NCI-H524 treated with DMSO at 0.1 percent for 48 hours (cell line): Measurements from ENCODE around the gene TBCE.
"Not testable (repeated sequence)": the region's sequence is repeated elsewhere in the genome, so short reads cannot be mapped to it uniquely, and the experiment has no call there.

Source experiments
- DNase-seq: peaks from one replicate; lab custom pipeline; 2025; lab: John Stamatoyannopoulos, UW

The TBCE gene

DNA sequence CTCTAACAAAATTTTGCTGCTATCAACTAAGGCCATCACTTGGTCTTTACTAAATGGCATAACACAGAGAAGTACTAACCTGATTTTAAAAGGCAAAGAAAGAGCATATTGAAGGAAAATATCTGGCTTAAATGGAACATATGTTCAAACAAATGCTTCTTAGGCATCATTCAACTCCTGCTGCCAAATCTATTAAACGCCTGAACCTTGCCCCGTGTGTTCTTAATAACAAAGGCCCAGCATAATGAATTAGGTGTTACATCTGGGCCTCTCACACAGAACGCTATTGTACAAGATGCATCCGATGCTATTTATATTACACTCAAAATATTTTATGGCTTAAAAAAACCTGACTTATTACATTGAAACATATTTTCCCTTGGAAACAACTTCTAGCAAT lies 88.6 kb downstream of the TBCE start:
- no peak for DNase-seq

DNA sequence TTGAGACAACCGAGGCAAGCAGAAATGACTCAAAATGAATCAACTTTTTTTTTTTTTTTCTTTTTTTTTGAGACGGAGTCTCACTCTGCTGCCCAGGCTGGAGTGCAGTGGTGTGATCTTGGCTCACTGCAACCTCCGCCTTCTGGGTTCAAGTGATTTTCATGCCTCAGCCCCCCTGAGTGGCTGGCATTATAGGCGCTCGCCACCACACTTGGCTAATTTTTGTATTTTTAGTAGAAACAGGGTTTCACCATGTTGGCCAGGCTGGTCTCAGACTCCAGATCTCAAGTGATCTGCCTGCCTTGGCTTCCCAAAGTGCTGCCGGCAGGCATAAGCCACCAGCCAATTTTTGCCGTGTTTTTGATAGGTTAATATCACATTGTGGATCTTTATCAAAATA lies 90.6 kb downstream of the TBCE start:
- not testable (repeated sequence) for DNase-seq

DNA sequence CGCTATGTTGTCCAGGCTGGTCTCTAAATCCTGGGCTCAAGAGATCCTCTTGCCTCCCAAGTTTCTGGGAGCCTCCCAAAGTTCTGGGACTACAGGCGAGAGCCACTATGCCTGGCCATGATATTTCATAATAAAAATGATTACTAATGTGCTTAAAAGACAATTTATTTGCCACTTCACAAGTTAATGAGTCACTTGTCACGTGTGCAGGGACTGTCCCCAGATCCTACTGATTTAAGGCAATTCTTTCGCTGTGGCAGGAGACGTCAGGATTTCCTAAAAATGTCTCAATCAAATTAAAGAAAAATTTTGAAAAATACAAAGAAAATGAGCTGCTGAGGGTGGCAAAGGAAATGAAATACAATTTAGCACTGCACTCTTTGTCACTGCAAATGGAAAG lies 93.5 kb downstream of the TBCE start:
- DNase-seq = no peak

DNA sequence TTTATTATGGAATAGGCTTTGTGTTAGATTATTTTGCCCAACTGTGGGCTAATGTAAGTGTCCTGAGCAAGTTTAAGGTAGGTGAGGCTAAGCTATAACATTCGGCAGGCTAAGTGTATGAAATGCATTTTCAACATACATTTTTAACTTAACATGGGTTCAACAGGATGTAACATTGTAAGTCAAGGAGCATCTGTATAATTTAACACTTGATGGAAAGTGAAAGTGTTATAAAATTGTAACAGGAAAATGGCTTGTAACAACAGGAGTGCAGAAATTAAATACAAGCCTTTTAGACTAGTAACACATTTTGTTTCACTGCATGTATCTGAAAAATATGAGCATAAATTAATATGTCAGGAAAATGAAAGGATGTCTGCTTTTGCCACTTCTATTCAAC lies 94.7 kb downstream of the TBCE start:
- no peak for DNase-seq

DNA sequence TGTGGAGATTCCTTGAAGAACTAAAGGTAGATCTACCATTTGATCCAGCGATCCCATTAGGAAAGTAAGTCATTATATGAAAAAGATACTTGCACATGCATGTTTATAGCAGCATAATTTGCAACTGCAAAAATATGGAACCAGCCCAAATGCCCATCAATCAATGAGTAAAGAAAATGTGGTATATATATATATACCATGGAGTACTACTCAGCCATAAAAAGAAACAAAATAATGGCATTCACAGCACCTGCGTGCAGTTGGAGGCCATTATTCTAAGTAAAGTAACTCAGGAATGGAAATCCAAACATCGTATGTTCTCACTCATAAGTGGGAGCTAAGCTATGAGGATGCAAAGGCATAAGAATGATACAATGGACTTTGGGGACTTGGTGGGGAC lies 95.6 kb downstream of the TBCE start:
- DNase-seq = not testable (repeated sequence)

DNA sequence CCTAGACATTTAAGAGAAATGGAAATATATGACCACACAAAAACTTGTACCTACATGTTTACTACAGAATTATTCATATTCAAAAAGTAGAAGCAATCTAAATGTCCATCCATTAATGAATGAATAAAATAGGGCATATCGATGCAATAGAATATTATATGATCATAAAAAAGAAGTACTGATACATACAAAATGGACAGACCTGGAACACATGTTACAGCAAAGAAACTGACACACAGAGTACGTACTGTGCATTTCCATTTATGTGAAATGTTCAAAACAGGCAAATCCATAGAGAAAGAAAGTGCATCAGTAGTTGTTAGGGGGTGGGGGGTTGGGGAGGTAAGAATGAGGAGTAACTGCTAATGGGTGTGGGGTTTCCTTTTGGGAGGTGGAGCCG lies 97.8 kb downstream of the TBCE start:
- no peak for DNase-seq

DNA sequence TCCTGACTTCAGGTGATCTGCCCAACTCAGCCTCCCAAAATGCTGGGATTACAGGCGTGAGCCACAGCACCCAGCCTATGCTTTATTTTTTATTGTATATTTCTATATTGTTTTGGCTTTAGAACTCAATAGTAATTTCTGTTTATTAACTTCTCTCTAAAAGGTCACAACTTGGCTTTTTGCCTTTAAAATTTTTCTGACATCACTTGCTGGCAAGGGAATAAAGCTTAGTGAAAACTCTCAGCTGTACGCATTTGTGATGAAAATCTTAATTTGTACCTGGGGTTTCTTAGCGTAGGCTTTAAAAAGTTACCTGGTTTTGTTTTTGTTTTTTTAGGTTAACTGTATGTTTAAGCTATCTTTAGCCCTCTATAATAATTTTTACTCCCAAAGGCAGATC lies 100.8 kb downstream of the TBCE start:
- no peak for DNase-seq

DNA sequence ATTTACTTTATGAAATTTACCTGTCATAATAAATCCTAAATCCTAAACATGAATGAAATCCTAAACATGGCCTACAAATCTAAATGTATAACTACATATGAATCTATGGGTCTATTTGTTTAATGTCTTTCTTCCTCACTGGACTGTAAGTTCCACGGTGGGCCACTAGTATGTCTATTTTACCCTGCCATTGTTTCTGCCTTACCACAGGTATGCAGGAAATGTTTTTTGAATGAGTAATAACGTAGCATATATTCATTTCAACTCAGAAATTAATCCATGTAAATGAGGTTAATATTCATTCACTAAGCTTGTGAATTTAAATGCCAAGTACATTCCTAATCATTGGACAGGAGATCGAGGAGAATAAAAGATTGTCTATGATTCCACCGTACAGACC lies 101.7 kb downstream of the TBCE start:
- no peak for DNase-seq

DNA sequence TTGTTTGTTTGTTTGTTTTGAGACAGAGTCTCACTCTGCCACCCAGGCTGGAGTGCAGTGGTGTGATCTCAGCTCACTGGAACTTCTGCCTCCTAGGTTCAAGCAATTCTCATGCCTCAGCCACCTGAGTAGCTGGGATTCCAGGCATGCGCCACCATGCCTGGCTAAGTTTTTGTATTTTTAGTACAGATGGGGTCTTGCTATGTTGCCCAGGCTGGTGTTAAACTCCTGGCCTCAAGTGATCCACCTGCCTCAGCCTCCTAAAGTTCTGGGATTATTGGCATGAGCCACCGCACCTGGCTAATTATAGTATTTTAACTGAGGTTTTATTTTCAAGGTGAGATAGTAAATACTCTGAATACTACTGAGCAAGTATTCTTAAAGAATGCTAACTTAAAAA lies 102.7 kb downstream of the TBCE start:
- not testable (repeated sequence) for DNase-seq

DNA sequence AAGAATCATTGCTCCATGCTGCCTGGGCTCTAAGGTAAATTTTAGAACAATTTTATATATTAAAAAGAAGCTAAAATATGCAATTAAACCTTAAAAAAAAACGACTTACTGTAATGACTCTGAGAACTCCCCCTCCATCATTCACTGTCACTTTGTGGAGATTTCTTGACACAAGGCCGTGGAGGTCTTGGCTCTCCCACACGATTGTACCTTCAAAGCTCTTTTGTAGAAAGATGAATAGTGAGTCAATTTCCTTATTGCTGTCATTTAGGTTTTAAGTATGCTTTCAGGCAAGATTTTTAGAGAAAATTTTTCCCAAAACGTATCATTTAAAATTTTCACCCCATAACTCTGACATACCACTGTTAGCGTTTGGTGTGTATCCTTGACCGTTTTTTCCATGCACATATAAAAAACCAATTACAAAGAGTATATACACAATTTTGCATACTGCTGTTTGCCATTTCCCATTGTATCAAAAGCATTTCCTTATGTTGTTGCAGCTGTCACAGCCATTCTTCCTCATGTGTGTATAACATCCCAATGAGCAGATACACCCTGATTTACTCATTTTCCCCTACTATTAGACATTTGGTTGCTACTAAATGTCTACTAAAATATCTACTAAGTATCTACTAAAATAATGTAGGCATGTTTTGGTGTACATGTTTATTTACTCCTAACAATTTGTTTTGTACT lies 103.7 kb downstream of the TBCE start:
- DNase-seq = no peak

DNA sequence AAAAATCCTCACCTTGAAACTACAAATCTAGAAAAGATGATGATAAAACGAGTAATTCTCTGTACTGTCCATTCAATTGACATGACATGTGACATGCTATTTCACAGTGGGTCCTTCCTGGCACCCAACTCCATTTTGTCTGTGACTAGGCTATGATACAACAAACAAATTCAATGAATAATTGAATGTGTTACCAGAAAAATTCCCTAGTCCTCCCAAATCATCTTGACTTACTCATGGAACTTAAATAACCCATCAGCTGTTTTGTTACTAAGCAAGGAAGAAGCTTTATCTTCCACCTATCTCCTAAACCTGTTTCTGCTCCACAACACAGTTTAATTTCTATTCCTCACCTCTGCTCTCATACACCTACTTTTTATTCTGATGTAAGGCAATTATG lies 106.6 kb downstream of the TBCE start:
- no peak for DNase-seq

DNA sequence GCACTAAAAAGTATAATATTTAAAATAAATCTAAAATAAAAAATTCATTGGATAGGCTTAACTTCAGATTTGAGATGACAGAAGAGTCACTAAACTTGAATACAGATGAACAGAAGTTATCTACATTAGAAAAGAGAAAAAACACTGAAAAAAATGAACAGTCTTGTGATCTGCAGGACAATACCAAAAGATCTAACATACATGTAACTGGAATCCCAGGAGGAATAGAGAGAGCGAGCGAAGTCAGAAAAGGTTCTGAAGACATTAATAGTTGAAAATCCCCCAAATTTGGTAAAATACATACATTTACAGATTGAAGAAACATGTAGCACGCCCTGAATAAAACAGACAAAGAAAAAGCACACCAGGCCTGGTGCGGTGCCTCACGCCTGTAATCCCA lies 115.9 kb downstream of the TBCE start:
- DNase-seq = no peak

DNA sequence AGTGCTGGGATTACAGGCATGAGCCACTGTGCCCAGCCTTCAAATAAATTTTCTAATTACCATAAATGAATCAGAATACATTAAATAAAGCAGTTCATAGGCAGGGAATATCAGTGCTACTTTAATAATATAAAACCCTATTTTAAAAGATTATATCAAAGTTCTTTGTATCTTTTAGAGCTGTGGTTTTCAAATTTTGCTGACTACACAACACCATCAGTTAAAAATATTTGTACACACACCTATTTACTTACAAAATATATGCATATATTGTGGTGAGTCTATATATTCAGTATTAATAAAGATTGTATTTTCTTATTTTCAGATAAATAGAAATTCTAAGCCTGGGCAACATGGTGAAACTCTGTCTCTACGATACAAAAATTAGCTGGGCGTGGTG lies 118.3 kb downstream of the TBCE start:
- DNase-seq = no peak

DNA sequence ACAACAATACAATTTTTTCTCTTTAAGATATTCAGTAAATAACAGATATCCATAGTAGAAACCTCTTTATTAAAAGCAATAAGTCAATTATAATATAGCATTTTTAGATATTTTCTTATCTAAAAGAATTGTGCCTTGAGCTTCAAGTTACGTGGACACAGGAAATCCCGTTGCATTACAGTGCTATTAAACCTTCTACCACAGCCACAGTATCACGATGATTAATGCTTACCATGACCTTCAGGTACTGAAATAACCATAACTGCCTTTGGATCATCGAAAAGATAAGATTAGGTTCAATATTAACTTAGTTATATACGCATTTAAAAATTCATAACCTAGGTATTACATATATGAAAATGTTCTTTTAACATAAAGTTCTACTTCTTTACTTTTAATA lies 119.1 kb downstream of the TBCE start:
- no peak for DNase-seq

DNA sequence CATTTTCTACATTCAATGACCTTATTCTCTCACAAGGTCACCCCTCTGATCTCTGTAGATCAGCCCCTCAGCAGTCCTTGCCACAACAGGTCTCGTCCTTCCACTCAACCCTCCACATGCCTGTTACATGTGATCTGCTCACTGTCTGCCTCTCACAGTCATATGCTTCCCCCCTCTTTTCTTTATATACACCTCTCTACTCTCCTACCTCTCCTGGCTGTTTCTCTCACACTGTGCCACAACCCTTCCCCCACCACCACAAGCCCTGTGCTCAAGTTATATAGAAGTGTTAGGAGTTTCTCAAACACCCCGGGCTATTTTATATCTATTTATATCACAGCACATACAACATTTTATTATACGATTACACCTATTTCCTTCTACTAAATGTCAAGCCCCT lies 124.4 kb downstream of the TBCE start:
- DNase-seq = no peak

DNA sequence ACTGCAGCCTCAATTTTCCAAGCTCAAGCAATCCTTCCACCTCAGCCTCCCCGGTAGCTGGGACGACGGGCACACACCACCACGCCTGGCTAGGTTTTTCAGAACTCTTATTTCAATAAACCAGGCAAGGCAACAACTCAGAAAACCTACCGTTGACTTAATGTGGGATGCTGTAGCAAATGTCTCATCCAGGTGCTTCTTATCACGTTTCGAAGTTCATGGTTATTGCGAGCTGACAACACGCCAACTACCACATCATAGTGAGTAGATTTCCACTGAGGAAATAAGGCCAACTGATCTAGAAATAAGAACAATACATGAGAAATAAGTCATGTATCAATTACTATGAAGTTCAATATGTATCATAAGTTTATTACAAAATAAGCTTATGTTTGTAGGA lies 127.3 kb downstream of the TBCE start:
- no peak for DNase-seq

DNA sequence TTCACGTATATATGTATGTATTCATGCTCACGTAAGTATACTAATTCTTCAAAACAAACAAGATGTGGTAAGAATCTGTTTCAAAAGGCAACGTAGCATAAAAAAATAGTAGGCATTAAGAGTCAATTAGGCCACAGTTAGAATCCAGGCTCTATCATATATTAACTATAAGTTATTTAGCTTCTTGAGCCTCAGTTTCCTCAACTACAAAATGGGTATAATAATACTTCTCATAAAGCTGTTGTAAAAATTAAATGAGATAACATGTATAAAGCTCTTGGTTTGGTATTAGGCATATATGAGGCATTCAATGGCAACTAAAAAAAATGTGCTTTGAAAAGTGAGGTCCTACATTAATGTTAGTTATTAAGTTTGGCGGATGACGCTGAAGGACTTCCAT lies 127.8 kb downstream of the TBCE start:
- no peak for DNase-seq

DNA sequence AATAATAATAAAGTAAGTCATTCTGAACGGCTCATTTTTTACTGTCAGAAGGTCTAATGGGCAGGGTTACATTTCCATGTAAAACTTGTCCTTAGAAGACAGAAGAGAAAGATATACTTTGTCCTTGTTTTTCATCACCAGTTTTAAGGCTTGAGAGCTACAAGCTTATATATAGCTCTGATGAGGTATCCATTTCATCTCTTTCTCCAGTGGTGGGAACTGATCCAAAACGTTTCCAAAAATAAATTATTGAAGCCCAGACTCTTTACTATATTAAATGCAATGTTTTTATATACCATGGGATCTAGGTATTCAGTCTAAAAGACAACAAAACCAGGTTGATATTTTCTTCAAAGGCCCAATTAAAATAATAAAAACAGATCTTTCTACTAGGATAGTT lies 128.3 kb downstream of the TBCE start:
- DNase-seq = no peak

DNA sequence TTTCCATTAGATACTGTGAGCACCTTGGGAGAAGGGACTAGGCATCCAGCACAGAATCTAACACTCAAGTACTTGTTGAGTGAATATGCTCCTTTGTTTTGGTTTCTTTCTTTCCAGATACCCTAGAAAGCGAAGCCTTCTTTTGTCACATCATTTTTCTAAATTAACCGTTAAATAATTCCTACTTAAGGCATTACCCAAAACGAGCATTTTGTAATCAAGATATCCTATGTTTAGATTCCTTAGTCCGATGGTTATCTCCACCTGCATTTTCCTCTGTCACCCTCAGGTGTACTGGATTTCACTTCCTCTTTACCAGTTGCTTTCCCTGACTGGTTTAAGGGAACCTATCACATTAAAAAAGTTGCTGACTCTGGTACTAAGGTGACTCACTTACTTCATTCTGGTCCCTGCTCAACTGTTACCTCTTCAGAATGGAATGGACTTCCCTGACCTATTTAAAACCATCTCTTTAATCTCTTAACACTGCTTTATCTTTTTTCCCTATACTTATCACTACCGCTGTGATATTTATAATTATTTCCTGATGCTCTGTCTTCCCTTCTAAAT lies 133.8 kb downstream of the TBCE start:
- DNase-seq = no peak
